Measurements from ENCODE around the gene TFEC. TPM values are rescaled to one million over a fixed set of nuclear protein-coding genes. Genes with fewer than 3 reads are reported as not detected.

TFEC gene
- total RNA-seq, 3 donors from 2014 or later: 5.6 to 19.0 (median 7.2) TPM

DNA sequence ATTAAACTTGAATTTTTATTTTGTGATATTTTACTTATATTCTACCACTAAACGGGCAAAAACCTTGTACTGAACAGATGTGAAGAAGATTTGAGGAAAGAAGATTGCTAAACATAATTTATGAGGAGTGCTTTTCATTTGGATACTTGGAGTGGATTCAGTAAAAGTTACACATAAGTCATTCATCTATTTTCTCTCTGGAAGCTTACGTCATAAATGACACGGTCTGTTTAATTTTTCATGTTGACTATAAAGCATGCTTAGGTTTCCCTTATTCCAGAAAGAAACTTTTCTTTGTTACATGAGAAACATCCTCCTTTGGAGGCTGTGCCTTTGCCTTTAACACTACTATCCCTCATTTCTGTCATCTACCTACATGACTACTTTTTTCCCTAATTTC is 53.9 kb downstream of the TFEC start:
- DNase-seq (ENCODE audit: low spot score in 2 of 2): no peak
- Histone ChIP-seq H3K9me3 (no peaks in the 10 kb centered on the region), H3K36me3 (no peaks in the 10 kb centered on the region), H3K27ac (no peak overlapping the region), H3K27me3 (no peaks in the 10 kb centered on the region), H3K4me1 (no peaks in the 10 kb centered on the region), H3K4me3 (no peak overlapping the region)
- TF ChIP-seq POLR2A (IDR thresholded peaks at IDR 0.05): no peak
- no peak for TF ChIP-seq POLR2AphosphoS5 (IDR thresholded peaks at IDR 0.05)
- TF ChIP-seq, protein P1, sequence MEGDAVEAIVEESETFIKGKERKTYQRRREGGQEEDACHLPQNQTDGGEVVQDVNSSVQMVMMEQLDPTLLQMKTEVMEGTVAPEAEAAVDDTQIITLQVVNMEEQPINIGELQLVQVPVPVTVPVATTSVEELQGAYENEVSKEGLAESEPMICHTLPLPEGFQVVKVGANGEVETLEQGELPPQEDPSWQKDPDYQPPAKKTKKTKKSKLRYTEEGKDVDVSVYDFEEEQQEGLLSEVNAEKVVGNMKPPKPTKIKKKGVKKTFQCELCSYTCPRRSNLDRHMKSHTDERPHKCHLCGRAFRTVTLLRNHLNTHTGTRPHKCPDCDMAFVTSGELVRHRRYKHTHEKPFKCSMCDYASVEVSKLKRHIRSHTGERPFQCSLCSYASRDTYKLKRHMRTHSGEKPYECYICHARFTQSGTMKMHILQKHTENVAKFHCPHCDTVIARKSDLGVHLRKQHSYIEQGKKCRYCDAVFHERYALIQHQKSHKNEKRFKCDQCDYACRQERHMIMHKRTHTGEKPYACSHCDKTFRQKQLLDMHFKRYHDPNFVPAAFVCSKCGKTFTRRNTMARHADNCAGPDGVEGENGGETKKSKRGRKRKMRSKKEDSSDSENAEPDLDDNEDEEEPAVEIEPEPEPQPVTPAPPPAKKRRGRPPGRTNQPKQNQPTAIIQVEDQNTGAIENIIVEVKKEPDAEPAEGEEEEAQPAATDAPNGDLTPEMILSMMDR (IDR thresholded peaks at IDR 0.05): no peak
- intact Hi-C loops (cut with DNase I; ENCODE audit: low total_unique reads): no loop called here

GRCh38 chr7:115975766-115976165 is 54.8 kb downstream of the TFEC start:
- Histone ChIP-seq H3K27me3 (no peaks in the 10 kb centered on the region), H3K9me3 (no peaks in the 10 kb centered on the region), H3K27ac (no peak overlapping the region), H3K36me3 (no peaks in the 10 kb centered on the region), H3K4me3 (no peak overlapping the region), H3K4me1 (no peaks in the 10 kb centered on the region)
- DNase-seq (ENCODE audit: low spot score in 2 of 2): no peak
- intact Hi-C loops (cut with DNase I; ENCODE audit: low total_unique reads): no loop called here
- TF ChIP-seq POLR2AphosphoS5 (IDR thresholded peaks at IDR 0.05) (no peak), POLR2A (IDR thresholded peaks at IDR 0.05) (no peak)
- TF ChIP-seq, protein P1 (IDR thresholded peaks at IDR 0.05): no peak

GRCh38 chr7:115973406-115973805 is 57.2 kb downstream of the TFEC start:
- no peaks in the 10 kb centered on the region for H3K36me3 ChIP-seq
- no peaks in the 10 kb centered on the region for H3K27me3 ChIP-seq
- intact Hi-C loops (cut with DNase I; ENCODE audit: low total_unique reads): no loop called here
- DNase-seq (ENCODE audit: low spot score in 2 of 2): no peak
- H3K9me3 ChIP-seq: no peaks in the 10 kb centered on the region
- H3K4me3 ChIP-seq: no peak overlapping the region
- H3K27ac ChIP-seq: no peak overlapping the region
- H3K4me1 ChIP-seq: no peaks in the 10 kb centered on the region
- TF ChIP-seq, protein P1 (IDR thresholded peaks at IDR 0.05): no peak
- no peak for TF ChIP-seq POLR2AphosphoS5 (IDR thresholded peaks at IDR 0.05)
- no peak for TF ChIP-seq POLR2A (IDR thresholded peaks at IDR 0.05)

GRCh38 chr7:115971506-115971905 is 59.1 kb downstream of the TFEC start:
- no peak for DNase-seq (ENCODE audit: low spot score in 2 of 2)
- H3K4me3 ChIP-seq: no peak overlapping the region
- intact Hi-C loops (cut with DNase I; ENCODE audit: low total_unique reads): no loop called here
- TF ChIP-seq POLR2AphosphoS5 (IDR thresholded peaks at IDR 0.05) (no peak), POLR2A (IDR thresholded peaks at IDR 0.05) (no peak)
- TF ChIP-seq, protein P1 (IDR thresholded peaks at IDR 0.05): no peak
- no peaks in the 10 kb centered on the region for H3K4me1 ChIP-seq
- no peaks in the 10 kb centered on the region for H3K36me3 ChIP-seq
- no peaks in the 10 kb centered on the region for H3K9me3 ChIP-seq
- no peaks in the 10 kb centered on the region for H3K27me3 ChIP-seq
- no peak overlapping the region for H3K27ac ChIP-seq

DNA sequence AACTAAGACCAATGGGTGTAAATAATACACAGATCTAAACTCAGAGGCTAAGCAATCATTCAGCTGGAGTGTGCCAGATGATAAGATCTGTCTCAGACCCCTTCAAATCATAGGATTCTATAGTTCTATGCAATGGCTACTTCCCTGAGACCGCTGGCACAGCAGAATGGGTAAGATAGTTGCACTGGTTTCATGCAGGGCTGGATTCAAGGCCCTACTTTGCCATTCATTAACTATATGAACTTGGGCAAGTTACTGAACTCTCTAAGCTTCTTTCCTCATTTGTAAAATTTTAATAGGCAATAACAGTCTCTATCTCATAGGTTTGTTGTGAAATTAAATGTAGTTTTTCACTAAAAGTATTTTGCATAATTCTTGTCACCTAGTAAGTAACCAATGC is 62.0 kb downstream of the TFEC start:
- TF ChIP-seq, protein P1 (IDR thresholded peaks at IDR 0.05): no peak
- TF ChIP-seq POLR2AphosphoS5 (IDR thresholded peaks at IDR 0.05) (no peak), POLR2A (IDR thresholded peaks at IDR 0.05) (no peak)
- no peaks in the 10 kb centered on the region for H3K27me3 ChIP-seq
- no peaks in the 10 kb centered on the region for H3K36me3 ChIP-seq
- no peak overlapping the region for H3K4me3 ChIP-seq
- no peak for DNase-seq (ENCODE audit: low spot score in 2 of 2)
- no peaks in the 10 kb centered on the region for H3K9me3 ChIP-seq
- no peak overlapping the region for H3K27ac ChIP-seq
- intact Hi-C loops (cut with DNase I; ENCODE audit: low total_unique reads): no loop called here
- no peaks in the 10 kb centered on the region for H3K4me1 ChIP-seq
